G401.6 (cell line): ENCODE measurements around the gene SMOC1.

Experiments used
- FAIRE-seq: peaks from 2 replicates; lab custom pipeline; 2012; peaks lifted over from hg19 to GRCh38; lab: Jason Lieb, UNC

The SMOC1 gene

GRCh38 chr14:69943084-69943780, 64.0 kb downstream of the SMOC1 start:
- no peak for FAIRE-seq

- no peak for FAIRE-seq
Observed at GRCh38 chr14:69945347-69945746, 66.1 kb downstream of the SMOC1 start.

GRCh38 chr14:69945912-69946311, 66.7 kb downstream of the SMOC1 start:
- FAIRE-seq, result no peak

- no peak for FAIRE-seq
Observed at GRCh38 chr14:69948351-69948750, 69.1 kb downstream of the SMOC1 start.

- FAIRE-seq, result no peak
Observed at GRCh38 chr14:69951263-69951662, 72.0 kb downstream of the SMOC1 start.

GRCh38 chr14:69951935-69952334, 72.7 kb downstream of the SMOC1 start:
- FAIRE-seq, result no peak

GRCh38 chr14:69953266-69953915, 74.2 kb downstream of the SMOC1 start:
- no peak for FAIRE-seq

GRCh38 chr14:69955855-69956845, 76.9 kb downstream of the SMOC1 start:
- no peak for FAIRE-seq

- no peak for FAIRE-seq
Observed at GRCh38 chr14:69956970-69957369, 77.8 kb downstream of the SMOC1 start.

- FAIRE-seq, result no peak
Observed at GRCh38 chr14:69957986-69958385, 78.8 kb downstream of the SMOC1 start.

GRCh38 chr14:69959136-69959535, 79.9 kb downstream of the SMOC1 start:
- no peak for FAIRE-seq

- no peak for FAIRE-seq
Observed at GRCh38 chr14:69960296-69960695, 81.1 kb downstream of the SMOC1 start.

- no peak for FAIRE-seq
Observed at GRCh38 chr14:69963966-69964365, 84.8 kb downstream of the SMOC1 start.

GRCh38 chr14:69964841-69965240, 85.6 kb downstream of the SMOC1 start:
- no peak for FAIRE-seq

- no peak for FAIRE-seq
Observed at GRCh38 chr14:69968132-69968531, 88.9 kb downstream of the SMOC1 start.

GRCh38 chr14:69968681-69969080, 89.5 kb downstream of the SMOC1 start:
- FAIRE-seq, result no peak

- no peak for FAIRE-seq
Observed at GRCh38 chr14:69972755-69973154, 93.5 kb downstream of the SMOC1 start.

GRCh38 chr14:69973846-69974245, 94.6 kb downstream of the SMOC1 start:
- no peak for FAIRE-seq

GRCh38 chr14:69979882-69980281, 100.7 kb downstream of the SMOC1 start:
- no peak for FAIRE-seq

GRCh38 chr14:69980457-69981425, 101.5 kb downstream of the SMOC1 start:
- no peak for FAIRE-seq

GRCh38 chr14:69982220-69982839, 103.1 kb downstream of the SMOC1 start:
- FAIRE-seq, result no peak
